Measurements from ENCODE around the gene NAA40.

DNA sequence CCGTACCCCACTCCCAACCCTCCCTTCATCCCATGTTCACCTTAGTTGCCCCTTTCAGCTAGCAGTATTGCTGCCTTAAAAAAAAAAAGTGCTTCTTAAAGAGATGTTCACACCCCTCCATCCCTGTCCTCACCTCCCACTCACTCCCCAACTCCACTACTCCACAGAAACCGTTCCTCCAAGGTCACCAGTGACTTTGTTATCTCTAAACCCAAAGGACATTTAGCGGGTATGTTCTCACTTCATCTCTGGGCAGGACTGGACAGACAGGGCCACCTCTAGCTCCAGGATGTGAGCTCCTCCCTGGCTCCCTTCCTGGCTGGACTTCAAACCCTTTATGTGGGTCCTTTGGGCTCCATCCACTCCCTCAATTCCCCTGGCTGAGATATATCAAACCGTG lies 15.5 kb upstream of the NAA40 start:
- TF ChIP-seq CTCF (IDR thresholded peaks at IDR 0.05) (no peak), POLR2A (IDR thresholded peaks at IDR 0.05) (no peak), POLR2AphosphoS5 (IDR thresholded peaks at IDR 0.05) (no peak)
